ENCODE results near the gene NR6A1.

The NR6A1 gene

GRCh38 chr9:124472770-124473169, 298.3 kb downstream of the NR6A1 start:
- no peak for DNase-seq (ENCODE audit: low read depth in 2 of 2)

GRCh38 chr9:124471761-124472160, 299.4 kb downstream of the NR6A1 start:
- DNase-seq (ENCODE audit: low read depth in 2 of 2) = no peak

GRCh38 chr9:124470726-124471125, 300.4 kb downstream of the NR6A1 start:
- no peak for DNase-seq (ENCODE audit: low read depth in 2 of 2)

GRCh38 chr9:124470306-124470705, 300.8 kb downstream of the NR6A1 start:
- no peak for DNase-seq (ENCODE audit: low read depth in 2 of 2)

- no peak for DNase-seq (ENCODE audit: low read depth in 2 of 2)
These were observed 301.9 kb downstream of the NR6A1 start for GRCh38 chr9:124469011-124469832.

GRCh38 chr9:124468061-124468740, 302.9 kb downstream of the NR6A1 start:
- DNase-seq (ENCODE audit: low read depth in 2 of 2) = no peak

GRCh38 chr9:124467410-124468060, 303.6 kb downstream of the NR6A1 start:
- DNase-seq (ENCODE audit: low read depth in 2 of 2) = no peak

Measured in stimulated activated CD8-positive, alpha-beta memory T cell treated with anti-CD3 and anti-CD28 coated beads, Interleukin-2, amount 100 ng/mL, for 48 hours (primary cell).